ENCODE results near the gene SERINC5.
"Not testable (repeated sequence)": the region's sequence is repeated elsewhere in the genome, so short reads cannot be mapped to it uniquely, and the experiment has no call there.

Gene SERINC5

GRCh38 chr5:80193401-80193800 lies 62.4 kb downstream of the SERINC5 start:
- DNase-seq, result no peak

GRCh38 chr5:80192507-80193241 lies 63.2 kb downstream of the SERINC5 start:
- DNase-seq, result no peak

DNA sequence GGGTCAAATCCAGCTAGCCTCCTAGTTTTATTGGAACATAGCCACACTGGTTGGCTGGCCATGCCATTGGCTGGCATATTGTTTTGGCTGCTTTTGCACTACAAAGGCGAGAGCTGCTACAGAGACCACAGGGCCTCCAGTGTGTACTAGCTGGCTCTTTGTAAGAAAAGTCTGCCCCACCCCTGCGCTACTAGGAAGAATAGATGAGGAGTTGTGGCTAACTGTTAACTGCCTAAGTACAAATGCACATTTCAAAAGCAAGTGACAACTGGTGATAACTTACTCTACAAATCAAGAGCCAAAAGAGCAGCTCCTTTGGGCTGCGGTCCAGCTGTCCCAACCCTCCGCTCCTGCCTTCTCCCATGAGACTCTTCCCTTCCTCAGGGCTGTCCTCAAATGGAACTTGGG lies 63.9 kb downstream of the SERINC5 start:
- no peak for DNase-seq

DNA sequence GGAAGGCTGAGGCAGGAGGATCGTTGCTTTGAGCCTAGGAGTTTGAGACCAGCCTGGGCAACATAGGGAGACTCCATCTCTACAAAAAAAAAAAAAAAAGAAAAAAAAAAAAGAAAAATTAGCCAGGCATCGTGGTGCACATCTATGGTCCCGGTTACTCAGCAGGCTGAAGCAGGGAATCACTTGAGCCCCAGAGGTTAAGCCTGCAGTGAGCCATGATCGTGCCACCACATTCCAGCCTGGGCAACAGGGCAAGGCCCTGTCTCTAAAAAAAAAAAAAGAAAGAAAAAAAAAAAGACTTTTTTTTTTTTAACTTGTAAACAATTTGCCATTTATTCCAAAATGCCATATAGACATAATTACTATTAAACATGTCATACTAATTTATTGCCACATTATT lies 64.5 kb downstream of the SERINC5 start:
- no peak for DNase-seq

DNA sequence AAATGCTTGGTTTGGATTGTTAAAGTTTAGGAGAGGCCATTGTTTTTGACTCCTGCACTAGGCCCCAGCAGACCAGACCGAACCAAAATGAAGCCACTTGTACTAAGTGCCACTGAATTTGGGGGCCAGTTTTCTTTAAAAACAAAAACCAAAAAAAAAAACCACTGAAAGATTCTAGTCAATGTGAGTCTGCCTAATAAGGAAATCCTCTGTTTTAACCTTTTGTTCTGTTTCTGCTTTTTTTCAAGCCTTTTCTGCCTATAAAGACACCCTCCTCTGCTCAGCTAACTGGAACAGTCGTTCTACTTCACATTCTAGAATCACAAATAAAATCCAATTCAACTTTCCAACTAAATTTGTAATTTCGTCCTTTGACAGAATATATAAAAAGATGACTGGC lies 64.9 kb downstream of the SERINC5 start:
- DNase-seq, result no peak

DNA sequence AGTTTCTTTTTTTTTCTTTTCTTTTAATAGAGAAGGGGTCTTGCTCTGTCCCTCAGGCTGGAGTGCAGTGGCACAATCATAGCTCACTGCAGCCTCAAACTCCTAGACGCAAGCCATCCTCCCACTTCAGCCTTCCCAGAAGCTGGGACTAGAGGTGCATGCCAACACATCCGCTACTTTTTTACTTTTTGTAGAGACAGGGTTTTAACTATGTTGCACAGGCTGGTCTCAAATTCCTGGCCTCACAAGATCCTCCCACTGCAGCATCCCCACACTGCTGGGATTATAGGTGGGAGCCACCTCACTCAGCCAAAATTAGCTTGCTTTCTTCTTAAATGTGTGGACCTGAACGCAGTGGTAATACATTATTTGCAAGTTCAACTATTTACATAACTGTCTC lies 66.1 kb downstream of the SERINC5 start:
- no peak for DNase-seq

DNA sequence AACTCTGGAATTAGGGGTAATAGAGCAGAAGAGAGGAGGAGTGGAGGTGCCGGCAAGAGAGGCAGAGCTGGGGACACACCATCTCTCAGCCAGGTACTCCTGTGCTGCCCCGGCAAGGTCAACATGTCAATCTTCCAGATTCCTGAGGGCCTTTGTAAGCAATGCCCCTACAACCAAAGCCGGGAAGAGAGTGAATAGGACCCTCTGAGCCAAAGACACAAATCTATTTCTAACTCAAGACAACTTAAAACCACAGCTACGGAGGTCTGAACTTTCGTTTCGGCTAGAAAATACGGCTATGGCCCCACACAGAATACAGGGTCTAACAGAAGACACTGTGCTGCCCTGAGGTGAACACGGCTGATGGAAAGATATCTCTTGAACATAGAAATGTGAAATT lies 66.6 kb downstream of the SERINC5 start:
- no peak for DNase-seq

DNA sequence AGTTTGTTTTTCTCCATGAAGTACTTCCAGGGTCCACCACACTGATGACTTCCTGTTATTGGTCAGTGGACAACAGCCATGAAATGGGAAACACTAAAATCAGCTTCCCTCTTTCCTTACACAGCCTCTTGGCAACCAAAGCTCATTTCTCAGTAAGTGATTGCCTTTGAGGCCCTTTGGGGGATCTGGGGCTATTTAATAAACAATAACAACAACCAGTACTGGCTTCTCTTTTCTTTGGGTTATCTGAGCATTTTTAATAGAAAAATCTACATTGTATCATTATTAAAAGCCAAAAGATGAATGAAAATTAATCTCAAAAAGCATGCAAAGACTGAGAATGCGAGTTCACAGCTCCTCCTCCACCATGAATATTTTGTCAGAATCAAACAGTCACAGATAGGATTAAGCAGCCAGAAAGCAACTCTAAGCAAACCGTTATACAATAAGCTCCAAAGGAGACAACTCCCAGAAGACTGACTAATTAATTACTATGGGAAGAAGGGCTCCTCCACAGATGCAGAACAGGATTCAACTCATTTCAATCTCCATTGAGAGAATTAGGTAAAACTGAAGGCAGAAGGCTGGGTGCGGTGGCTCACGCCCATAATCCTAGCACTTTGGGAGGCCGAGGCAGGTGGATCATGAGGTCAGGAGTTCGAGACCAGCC lies 68.3 kb downstream of the SERINC5 start:
- DNase-seq, result no peak

DNA sequence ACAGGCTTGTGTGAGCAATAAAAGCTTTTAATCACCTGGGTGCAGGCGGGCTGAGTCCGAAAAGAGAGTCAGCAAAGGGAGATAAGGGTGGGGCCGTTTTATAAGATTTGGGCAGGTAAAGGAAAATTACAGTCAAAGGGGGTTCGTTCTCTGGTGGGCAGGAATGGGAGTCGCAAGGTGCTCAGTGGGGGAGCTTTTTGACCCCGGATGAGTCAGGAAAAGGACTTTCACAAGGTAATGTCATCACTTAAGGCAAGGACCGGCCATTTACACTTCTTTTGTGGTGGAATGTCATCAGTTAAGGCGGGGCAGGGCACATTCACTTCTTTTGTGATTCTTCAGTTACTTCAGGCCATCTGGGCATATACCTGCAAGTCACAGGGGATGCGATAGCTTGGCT lies 70.3 kb downstream of the SERINC5 start:
- not testable (repeated sequence) for DNase-seq

GRCh38 chr5:80185095-80185494 lies 70.8 kb downstream of the SERINC5 start:
- no peak for DNase-seq

- DNase-seq, result no peak
Observed at GRCh38 chr5:80184235-80185023, 71.4 kb downstream of the SERINC5 start.

DNA sequence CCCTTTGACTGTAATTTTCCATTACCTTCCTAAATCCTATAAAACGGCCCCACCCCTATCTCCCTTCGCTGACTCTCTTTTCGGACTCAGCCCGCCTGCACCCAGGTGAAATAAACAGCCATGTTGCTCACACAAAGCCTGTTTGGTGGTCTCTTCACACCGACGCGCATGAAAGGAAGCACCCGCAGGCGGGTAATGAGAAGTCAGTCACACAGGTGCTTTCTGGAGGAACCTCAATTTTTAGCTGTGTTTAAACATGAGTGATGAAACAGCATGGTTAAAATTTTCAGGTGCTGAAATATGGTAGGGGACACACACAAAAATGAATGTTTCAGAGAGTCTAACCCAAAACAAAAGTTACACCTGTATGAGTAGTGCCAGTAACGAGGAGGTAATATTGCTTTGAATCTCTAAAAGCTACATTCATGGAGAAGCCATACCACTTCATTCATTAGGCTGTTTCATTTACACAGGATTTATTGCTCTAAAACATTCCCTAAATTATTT lies 72.1 kb downstream of the SERINC5 start:
- DNase-seq, result not testable (repeated sequence)

- DNase-seq, result no peak
Observed at GRCh38 chr5:80182809-80183580, 72.9 kb downstream of the SERINC5 start.

DNA sequence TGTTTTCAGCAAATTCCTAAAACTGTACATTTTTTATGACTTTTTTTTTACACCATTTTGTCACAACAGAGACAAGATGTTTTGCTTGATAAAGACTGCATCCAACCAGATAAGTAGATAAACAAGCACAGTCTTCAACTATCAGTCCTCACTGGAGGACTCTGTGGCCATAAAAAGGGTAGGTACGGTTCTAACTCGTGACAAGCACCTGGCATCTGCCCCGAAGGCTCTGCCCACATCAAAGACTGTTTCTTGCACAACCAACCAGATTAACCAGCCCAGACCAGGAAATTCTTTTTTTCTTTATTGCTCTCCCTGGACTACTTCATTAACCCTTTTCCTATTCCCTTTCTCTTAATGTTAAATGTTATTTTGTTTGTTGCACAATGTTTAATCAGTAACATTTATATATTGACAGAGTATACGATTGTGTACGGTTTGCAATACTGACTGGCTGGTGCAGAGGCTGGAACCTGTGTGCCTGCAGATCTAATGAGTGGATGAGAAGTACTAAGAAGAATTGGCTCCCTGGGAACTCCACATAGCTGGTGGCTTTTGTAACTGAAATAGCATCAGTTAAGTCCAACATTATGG lies 74.1 kb downstream of the SERINC5 start:
- DNase-seq, result no peak

- no peak for DNase-seq
Observed at GRCh38 chr5:80177236-80177635, 78.6 kb downstream of the SERINC5 start.

DNA sequence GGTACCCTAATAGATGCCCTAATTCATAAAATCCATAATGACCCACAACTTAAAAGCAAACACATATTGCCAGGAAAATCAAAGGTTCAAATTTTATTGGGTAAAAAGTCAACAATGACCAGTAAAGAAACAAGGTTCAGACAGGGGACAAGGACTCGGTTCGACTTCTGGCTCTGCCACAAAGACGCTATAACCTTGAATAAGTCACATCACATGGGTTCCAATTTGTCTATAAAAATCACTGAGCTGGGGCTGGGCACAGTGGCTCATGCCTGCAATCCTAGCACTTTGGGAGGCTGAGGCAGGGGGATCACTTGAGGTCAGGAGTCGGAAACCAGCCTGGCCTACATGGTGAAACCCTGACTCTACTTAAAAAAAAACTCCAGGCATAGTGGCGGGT lies 80.5 kb downstream of the SERINC5 start:
- no peak for DNase-seq

- DNase-seq, result no peak
Observed at GRCh38 chr5:80174790-80175189, 81.1 kb downstream of the SERINC5 start.

DNA sequence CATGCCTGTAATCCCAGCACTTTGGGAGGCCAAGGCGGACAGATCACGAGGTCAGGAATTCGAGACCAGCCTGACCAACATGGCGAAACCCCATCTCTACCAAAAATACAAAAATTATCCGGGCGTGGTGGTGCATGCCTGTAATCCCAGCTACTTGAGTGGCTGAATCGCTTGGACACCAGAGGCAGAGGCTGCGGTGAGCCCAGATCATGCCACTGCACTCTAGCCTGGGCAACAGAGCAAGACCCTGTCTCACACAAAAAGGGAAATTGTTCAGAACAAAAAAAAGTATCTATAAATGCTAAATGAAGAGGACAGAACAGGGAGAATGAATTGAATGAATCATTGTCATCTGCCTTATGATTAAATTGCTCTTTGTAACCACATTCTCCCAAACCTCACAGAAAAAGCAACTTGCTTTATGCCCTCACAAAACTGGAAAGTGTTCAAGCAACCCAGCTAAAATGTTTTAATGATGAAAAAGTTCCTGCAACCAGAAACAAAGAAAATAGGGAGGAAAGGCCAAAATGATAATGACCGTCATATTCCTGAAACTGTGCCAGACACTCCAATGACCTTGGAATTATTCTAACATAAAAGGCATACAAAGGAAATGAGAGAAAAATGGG lies 83.7 kb downstream of the SERINC5 start:
- no peak for DNase-seq

DNA sequence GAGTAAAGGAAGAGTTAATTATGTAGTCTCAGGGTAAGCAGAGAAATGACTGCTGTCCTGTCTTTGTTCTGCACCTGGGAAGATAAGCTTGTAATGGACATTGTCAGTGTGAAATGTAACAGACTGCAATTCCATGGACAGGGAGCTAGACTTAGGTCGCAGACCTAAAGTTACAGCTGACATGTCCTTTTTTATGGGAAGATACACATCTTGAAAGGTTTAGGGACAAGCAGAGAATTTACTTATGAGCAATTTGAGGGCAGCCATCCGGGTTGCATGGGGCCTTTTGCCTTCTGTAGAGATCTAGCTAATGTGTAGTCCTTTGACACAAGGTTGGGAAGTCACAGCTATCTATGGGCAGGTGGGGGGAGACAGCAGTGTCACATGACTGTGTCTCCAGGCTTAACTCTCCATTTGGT lies 85.7 kb downstream of the SERINC5 start:
- no peak for DNase-seq

GRCh38 chr5:80168388-80169028 lies 87.3 kb downstream of the SERINC5 start:
- no peak for DNase-seq

DNA sequence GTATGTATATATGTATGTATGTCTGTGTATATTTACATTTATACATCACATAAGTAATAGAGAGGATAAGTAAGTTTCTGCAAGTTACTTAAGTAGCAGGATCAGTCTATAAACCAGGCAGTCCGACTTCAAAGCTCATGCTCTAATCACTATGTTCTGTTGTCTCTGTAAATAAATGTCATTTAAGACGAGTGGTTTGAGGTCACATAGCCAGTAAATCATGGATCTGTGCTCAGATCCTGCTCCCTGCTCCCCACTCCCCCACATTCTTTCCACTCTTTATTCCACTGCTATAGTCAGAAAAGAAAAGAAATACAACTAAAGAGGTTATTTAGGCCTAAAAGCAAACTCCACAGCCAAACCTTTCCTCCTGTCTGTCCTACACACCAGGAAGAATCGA lies 90.4 kb downstream of the SERINC5 start:
- no peak for DNase-seq

All from stimulated activated CD4-positive, alpha-beta T cell treated with anti-CD3 and anti-CD28 coated beads, Interleukin-2, amount 100 ng/mL, for 48 hours (primary cell).